Subcutaneous adipose tissue (tissue), 4 donors: ENCODE measurements around the gene UCP3. TPM values are rescaled to one million over a fixed set of nuclear protein-coding genes. Genes with fewer than 3 reads are reported as not detected.

ENCODE experiments used
- total RNA-seq, 4 donors: library from RNA; depleted of rRNA; stranded (reverse); fragments of >200 nt; gene quantifications; one replicate each; pipeline ENCODE4 v1.1.0, GENCODE V29; 2016
- TF ChIP-seq, protein P1 (sequence below): fragments of 450-650 bp; IDR thresholded peaks from one replicate; pipeline ENCODE4 v1.5.1; 2016; ENCODE audit warnings: low read depth, mild to moderate bottlenecking, control low read depth, antibody characterized with exemption, moderate library complexity

The UCP3 gene
- total RNA-seq, 4 donors from 2014 or later, result 0.44 to 1.7 (median 0.78) TPM

DNA sequence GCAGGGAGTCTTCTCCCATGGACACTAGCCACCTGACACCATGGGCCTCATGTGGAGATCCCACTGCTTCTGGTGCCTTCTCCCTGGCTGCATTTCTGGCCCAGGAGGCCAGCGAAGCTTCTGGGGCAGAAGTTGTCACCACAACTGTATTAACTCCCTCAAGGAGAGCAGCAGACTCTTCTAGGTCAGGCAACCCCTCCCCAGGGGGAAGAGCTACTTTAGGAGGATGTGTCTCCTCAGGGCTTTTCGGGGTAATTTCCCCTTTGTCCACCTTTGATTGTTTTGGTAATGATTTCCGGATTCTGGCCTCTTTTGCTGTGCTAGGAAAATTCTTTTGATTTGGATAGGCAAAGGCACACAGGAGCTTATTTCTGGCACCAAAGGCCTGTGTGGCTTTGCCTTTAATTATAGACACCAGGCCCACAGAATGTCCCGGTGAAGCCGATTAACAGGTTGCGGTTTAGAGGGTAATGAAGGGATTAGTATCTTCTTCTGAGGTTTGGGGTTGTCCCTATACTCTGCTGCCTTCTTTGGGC lies 17.3 kb downstream of the UCP3 start:
- TF ChIP-seq, protein P1, sequence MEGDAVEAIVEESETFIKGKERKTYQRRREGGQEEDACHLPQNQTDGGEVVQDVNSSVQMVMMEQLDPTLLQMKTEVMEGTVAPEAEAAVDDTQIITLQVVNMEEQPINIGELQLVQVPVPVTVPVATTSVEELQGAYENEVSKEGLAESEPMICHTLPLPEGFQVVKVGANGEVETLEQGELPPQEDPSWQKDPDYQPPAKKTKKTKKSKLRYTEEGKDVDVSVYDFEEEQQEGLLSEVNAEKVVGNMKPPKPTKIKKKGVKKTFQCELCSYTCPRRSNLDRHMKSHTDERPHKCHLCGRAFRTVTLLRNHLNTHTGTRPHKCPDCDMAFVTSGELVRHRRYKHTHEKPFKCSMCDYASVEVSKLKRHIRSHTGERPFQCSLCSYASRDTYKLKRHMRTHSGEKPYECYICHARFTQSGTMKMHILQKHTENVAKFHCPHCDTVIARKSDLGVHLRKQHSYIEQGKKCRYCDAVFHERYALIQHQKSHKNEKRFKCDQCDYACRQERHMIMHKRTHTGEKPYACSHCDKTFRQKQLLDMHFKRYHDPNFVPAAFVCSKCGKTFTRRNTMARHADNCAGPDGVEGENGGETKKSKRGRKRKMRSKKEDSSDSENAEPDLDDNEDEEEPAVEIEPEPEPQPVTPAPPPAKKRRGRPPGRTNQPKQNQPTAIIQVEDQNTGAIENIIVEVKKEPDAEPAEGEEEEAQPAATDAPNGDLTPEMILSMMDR, result no peak

DNA sequence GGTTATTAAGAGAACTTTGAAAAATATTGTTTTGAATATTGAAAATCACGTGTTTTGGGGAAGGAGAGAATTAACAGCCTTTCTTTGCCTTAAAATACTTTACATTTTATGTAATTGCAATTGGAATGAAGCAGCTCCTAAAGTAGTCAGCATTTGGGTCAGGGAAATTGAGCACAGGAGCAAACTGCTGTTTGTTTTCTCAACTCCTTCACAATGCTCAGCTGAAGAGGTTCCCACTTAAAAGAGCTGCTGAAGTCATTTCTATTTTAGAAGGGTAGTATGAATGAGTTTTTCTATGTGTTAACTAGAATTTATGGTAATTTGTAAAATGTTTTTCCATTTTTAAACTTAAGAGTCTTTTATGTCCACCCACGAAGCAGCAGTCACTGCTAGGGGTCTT lies 18.2 kb downstream of the UCP3 start:
- TF ChIP-seq, protein P1, result no peak

DNA sequence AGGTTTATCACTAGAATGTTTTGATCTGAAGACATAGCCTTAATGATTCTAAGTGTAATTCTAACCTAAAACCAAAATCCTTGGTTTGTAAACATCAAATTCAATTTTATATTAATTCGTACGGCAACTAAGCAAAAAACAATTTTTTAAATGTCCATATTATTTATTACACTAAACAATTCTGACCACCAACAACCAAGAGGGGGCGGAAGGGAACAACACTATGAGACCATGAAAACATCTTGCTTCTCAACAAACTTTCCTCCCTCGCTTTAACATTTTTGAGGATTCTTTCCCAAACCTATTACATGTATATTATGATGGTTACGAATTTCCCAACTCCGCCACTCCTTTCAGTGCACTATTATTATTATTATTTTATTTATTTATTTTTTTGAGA lies 19.7 kb downstream of the UCP3 start:
- TF ChIP-seq, protein P1, result no peak

DNA sequence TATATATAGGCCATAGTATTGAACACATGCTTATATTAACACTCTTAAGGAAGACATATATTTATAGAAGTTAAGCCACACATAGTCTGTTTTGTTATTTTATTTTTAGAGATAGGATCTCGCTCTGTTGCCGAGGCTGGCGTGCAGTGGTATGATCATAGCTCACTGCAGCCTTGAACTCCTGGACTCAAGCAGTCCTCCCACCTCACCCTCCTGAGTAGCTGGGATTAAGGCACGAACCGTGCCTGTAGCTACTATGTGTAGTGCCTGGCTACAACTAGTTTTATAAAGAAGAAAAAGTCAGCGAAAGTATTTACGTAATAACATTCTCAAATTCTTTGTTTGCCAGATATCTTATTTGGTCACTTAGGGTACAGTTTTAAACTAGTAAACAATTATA lies 20.7 kb downstream of the UCP3 start:
- TF ChIP-seq, protein P1, result no peak

DNA sequence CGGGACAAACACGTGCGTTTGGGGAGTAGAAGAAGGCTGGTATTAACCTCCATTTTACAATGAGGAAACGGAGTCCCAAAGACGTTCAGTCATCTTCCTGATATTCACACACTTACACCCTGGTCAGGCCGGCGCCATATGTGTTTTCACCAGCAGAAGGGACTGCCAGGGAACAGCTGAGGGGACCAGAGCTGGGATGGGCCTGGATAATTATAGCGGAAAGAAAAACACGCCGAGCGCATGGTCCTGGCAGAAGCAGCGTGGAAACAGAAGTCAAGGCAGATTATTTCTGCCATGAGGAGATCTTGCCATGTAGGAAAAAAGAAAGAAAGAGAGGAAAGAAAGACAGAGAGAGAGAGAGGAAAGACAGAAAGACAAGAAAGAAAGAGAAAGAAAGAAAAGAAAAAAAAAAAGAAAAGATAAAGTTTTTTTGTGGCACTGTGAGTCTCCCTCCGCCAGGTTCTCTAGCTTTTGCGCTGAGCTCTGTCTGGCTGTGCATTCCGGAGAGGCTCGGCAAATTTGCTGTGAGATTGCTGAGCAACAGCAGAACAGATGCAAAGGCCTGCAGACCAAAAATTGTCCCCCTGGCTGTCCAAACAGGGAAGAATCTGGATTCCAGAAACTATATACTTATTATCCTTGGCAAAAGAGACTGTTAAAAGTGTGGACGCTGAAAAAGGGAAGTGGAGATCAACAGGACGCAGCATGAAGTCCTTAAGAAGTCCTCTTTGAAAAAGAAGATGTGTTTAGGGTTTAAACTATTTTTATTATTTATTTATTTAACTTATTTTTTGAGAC lies 24.9 kb downstream of the UCP3 start:
- TF ChIP-seq, protein P1, result no peak

DNA sequence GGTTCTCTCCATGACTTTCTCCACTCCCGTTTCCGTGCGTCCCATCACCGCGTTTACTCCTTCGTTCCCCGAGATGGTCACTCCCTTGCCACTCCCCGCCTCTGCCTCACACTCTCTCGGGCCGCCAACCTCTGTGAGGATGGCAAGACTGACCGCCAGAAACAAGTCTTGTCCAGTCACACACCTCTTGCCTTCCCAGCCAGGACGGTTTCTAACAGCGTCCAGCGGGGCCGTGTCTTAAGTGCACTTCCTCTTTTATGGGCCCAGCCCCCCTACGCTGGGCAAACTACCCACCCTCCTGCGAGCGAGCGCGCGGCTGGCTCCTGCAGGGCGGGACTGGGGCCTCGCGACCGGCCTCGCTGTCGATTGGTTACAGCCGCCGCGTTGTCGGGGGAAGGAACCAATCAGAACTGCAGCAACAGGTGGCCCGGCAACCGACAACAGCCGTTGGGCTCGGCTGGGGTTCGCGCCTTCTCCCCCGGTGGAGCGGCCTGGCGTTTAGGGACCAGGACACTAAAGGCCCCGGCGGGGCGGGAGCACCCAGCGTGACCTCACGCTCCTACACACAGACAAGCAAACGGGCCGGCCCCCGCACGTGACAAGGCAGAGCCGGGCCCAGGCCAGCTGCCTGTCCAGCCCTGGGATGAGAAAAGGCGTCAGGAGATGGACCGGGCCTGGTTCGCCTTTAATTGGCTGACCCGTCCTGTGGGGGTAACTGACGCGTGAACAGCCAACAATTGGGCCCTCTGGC lies 25.7 kb downstream of the UCP3 start:
- TF ChIP-seq, protein P1, result no peak

DNA sequence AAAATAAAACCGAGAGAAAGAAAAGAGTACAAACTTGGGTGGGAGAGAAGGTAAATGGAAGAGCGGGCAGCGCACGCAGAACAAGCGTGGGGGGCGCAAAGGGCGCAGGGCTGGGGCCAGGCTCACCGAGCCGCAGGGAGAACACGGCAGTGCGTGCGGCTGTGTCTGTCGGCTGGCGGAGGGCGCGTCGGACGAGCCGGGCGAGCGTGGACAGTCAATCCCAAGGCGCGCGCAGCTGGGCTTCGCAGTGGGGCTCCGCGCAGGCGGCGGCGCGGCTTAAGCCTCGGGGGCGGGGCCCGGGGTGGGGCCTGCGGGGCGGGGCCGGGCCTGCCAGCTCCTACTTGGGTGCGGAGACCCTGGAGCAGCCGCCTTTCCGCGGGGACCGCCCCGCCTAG lies 26.3 kb downstream of the UCP3 start, which contains the start of gene UCP2:
Gene UCP2, minus strand, starts transcription at position 249 of the 395 bp plus-strand sequence. CDS start 4,465 bp downstream, outside the sequence.
- TF ChIP-seq, protein P1, result no peak
